Liver (tissue), 9 donors: ENCODE data around the gene IFNLR1. TPM values are rescaled to one million over a fixed set of nuclear protein-coding genes. Genes with fewer than 3 reads are reported as not detected.

ENCODE experiments used
- DNase-seq: peaks from one replicate; pipeline ENCODE4 v3.0.0-alpha.2; 2017; ENCODE audit warnings: low spot score
- H3K27ac ChIP-seq, 2 donors: one replicate each; pipeline ENCODE4 v1.7.0; 2013; ENCODE audit warnings: inconsistent platforms in 2 of 2, low read length in 2 of 2, control low read depth in 1 of 2, low read depth in 1 of 2, mild to moderate bottlenecking in 1 of 2
- H3K27me3 ChIP-seq, 4 donors: one replicate each; pipeline versions ENCODE4 v1.6.1 to v1.7.0; 2013; ENCODE audit warnings: low read length in 3 of 4, inconsistent platforms in 1 of 4, mild to moderate bottlenecking in 1 of 4, moderate library complexity in 1 of 4; ENCODE audit not compliant: control insufficient read depth in 4 of 4, insufficient read depth in 4 of 4
- H3K36me3 ChIP-seq, 4 donors: one replicate each; pipeline versions ENCODE4 v1.6.1 to v1.7.0; 2013; ENCODE audit warnings: low read length in 3 of 4, mild to moderate bottlenecking in 3 of 4, low read depth in 1 of 4, moderate library complexity in 1 of 4; ENCODE audit not compliant: control insufficient read depth in 4 of 4, insufficient read depth in 3 of 4
- H3K4me1 ChIP-seq, 4 donors: one replicate each; pipeline versions ENCODE4 v1.6.1 to v1.7.0; 2013; ENCODE audit warnings: low read length in 3 of 4, mild to moderate bottlenecking in 3 of 4, moderate library complexity in 1 of 4; ENCODE audit not compliant: control insufficient read depth in 4 of 4, insufficient read depth in 4 of 4
- H3K4me3 ChIP-seq, 3 donors: one replicate each; pipeline versions ENCODE4 v1.6.1 to v1.7.0; 2013; ENCODE audit warnings: low read length in 3 of 3, control low read depth in 1 of 3, low read depth in 1 of 3, mild to moderate bottlenecking in 1 of 3
- H3K9ac ChIP-seq, 2 donors: one replicate each; pipeline ENCODE4 v1.7.0; 2013; ENCODE audit warnings: low read length in 2 of 2, mild to moderate bottlenecking in 2 of 2, moderate library complexity in 2 of 2, control low read depth in 1 of 2, low read depth in 1 of 2
- H3K9me3 ChIP-seq, 4 donors: one replicate each; pipeline versions ENCODE4 v1.6.1 to v1.7.0; 2013; ENCODE audit warnings: low read length in 3 of 4; ENCODE audit not compliant: control insufficient read depth in 4 of 4
- EGR1 ChIP-seq, 2 donors: IDR thresholded peaks; 2 replicates each; pipeline ENCODE4 v1.6.1; 2016 to 2018; ENCODE audit warnings: antibody characterized with exemption in 2 of 2, low read depth in 2 of 2
- FOXA1 ChIP-seq: IDR thresholded peaks from 2 replicates; pipeline ENCODE4 v1.6.1; 2016; ENCODE audit warnings: antibody characterized with exemption
- GABPA ChIP-seq, 2 donors: IDR thresholded peaks in 1 of 2; conservative IDR thresholded peaks in 1 of 2; 2 replicates each; pipeline ENCODE4 v1.6.1; 2016; ENCODE audit warnings: antibody characterized with exemption in 2 of 2, mild to moderate bottlenecking in 1 of 2, moderate library complexity in 1 of 2
- HNF4A ChIP-seq, 2 donors: conservative IDR thresholded peaks; 2 replicates each; pipeline ENCODE4 v1.6.1; 2016; ENCODE audit warnings: antibody characterized with exemption in 2 of 2, mild to moderate bottlenecking in 2 of 2
- HNF4G ChIP-seq: IDR thresholded peaks from 2 replicates; pipeline ENCODE4 v1.6.1; 2016; ENCODE audit warnings: antibody characterized with exemption
- NR2F2 ChIP-seq: IDR thresholded peaks from 2 replicates; pipeline ENCODE4 v1.6.1; 2016; ENCODE audit warnings: antibody characterized with exemption
- RAD21 ChIP-seq, 2 donors: IDR thresholded peaks; 2 replicates each; pipeline ENCODE4 v1.6.1; 2016; ENCODE audit warnings: antibody characterized with exemption in 2 of 2, mild to moderate bottlenecking in 2 of 2
- REST ChIP-seq: IDR thresholded peaks from 2 replicates; pipeline ENCODE4 v1.6.1; 2016; ENCODE audit warnings: antibody characterized with exemption, mild to moderate bottlenecking
- SP1 ChIP-seq: IDR thresholded peaks from 2 replicates; pipeline ENCODE4 v1.6.1; 2018; ENCODE audit warnings: antibody characterized with exemption, mild to moderate bottlenecking
- TAF1 ChIP-seq: conservative IDR thresholded peaks from 2 replicates; pipeline ENCODE4 v1.6.1; 2016; ENCODE audit warnings: antibody characterized with exemption, mild to moderate bottlenecking
- YY1 ChIP-seq: IDR thresholded peaks from 2 replicates; pipeline ENCODE4 v1.6.1; 2016; ENCODE audit warnings: antibody characterized with exemption, mild to moderate bottlenecking
- WGBS: extraction: QIAGEN DNeasy Blood & Tissue Kit; methylation state at CpG from one replicate; pipeline ENCODE4 v1.1.7; 2013; 5-methylcytosine and 5-hydroxymethylcytosine counted together
- polyA plus RNA-seq, 2 donors: library from polyadenylated mRNA; stranded (reverse) in 1 of 2; unstranded in 1 of 2; fragments of 200-250 nt in 1 of 2; fragments of >200 nt in 1 of 2; fragmentation: Nextera tagmentation in 1 of 2; extraction: Ambion mirVana in 1 of 2; gene quantifications; one replicate each; pipeline versions ENCODE4 v1.2.1 to v1.2.3, GENCODE V29; 2013 to 2015
- total RNA-seq, 2 donors: library from RNA; depleted of rRNA; stranded (reverse); fragments of >200 nt; gene quantifications; one replicate each; pipeline ENCODE4 v1.2.3, GENCODE V29; 2014
- TF ChIP-seq, protein P1 (sequence below): IDR thresholded peaks from 2 replicates; pipeline ENCODE4 v1.6.1; 2016; ENCODE audit warnings: antibody characterized with exemption
- TF ChIP-seq, protein P2 (sequence below): fragments of 150-350 bp; IDR thresholded peaks from 2 replicates; pipeline ENCODE4 v1.5.1; 2017; ENCODE audit warnings: improper control_type of control experiment, low read depth, low read length; ENCODE audit not compliant: missing input control
- TF ChIP-seq, protein P3 (sequence below): IDR thresholded peaks from 2 replicates; pipeline ENCODE4 v1.6.1; 2016; ENCODE audit warnings: antibody characterized with exemption
- TF ChIP-seq, protein P4 (sequence below): IDR thresholded peaks from 2 replicates; pipeline ENCODE4 v1.6.1; 2016; ENCODE audit warnings: antibody characterized with exemption
- donor health status: healthy.
- donor health status: healthy.
- donor health status: healthy.
- donor health status: healthy.
- donor health status: healthy.

IFNLR1 gene
- total and polyA plus RNA-seq, 4 donors, result 2.2 to 6.4 (median 3.5) TPM

- TF ChIP-seq REST (no peak), SP1 (no peak), HNF4G (no peak), TAF1 (no peak), NR2F2 (no peak)
- TF ChIP-seq, protein P1, sequence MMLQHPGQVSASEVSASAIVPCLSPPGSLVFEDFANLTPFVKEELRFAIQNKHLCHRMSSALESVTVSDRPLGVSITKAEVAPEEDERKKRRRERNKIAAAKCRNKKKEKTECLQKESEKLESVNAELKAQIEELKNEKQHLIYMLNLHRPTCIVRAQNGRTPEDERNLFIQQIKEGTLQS, result no peak
Measured at GRCh38 chr1:24139222-24139489, 47.9 kb downstream of the IFNLR1 start (continued).

- H3K4me3 ChIP-seq, result no peak overlapping the region
- H3K9ac ChIP-seq, result no peak overlapping the region
- no peak for TF ChIP-seq EGR1 (IDR thresholded peaks at IDR 0.05; ENCODE audit: low read depth in 2 of 2)
- TF ChIP-seq HNF4A (conservative IDR thresholded peaks at IDR 0.05), result no peak
- no peak for TF ChIP-seq GABPA (IDR thresholded peaks at IDR 0.05 in 1 of 2, conservative IDR thresholded peaks at IDR 0.05 in 1 of 2)
- TF ChIP-seq RAD21 (IDR thresholded peaks at IDR 0.05), result no peak
- TF ChIP-seq REST, result no peak
- no peak for TF ChIP-seq YY1
- no peak for TF ChIP-seq SP1
- no peak for TF ChIP-seq FOXA1
- TF ChIP-seq HNF4G, result no peak
- TF ChIP-seq, protein P2, sequence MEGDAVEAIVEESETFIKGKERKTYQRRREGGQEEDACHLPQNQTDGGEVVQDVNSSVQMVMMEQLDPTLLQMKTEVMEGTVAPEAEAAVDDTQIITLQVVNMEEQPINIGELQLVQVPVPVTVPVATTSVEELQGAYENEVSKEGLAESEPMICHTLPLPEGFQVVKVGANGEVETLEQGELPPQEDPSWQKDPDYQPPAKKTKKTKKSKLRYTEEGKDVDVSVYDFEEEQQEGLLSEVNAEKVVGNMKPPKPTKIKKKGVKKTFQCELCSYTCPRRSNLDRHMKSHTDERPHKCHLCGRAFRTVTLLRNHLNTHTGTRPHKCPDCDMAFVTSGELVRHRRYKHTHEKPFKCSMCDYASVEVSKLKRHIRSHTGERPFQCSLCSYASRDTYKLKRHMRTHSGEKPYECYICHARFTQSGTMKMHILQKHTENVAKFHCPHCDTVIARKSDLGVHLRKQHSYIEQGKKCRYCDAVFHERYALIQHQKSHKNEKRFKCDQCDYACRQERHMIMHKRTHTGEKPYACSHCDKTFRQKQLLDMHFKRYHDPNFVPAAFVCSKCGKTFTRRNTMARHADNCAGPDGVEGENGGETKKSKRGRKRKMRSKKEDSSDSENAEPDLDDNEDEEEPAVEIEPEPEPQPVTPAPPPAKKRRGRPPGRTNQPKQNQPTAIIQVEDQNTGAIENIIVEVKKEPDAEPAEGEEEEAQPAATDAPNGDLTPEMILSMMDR, result no peak
- TF ChIP-seq, protein P3, sequence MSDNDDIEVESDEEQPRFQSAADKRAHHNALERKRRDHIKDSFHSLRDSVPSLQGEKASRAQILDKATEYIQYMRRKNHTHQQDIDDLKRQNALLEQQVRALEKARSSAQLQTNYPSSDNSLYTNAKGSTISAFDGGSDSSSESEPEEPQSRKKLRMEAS, result no peak
- TF ChIP-seq, protein P4, sequence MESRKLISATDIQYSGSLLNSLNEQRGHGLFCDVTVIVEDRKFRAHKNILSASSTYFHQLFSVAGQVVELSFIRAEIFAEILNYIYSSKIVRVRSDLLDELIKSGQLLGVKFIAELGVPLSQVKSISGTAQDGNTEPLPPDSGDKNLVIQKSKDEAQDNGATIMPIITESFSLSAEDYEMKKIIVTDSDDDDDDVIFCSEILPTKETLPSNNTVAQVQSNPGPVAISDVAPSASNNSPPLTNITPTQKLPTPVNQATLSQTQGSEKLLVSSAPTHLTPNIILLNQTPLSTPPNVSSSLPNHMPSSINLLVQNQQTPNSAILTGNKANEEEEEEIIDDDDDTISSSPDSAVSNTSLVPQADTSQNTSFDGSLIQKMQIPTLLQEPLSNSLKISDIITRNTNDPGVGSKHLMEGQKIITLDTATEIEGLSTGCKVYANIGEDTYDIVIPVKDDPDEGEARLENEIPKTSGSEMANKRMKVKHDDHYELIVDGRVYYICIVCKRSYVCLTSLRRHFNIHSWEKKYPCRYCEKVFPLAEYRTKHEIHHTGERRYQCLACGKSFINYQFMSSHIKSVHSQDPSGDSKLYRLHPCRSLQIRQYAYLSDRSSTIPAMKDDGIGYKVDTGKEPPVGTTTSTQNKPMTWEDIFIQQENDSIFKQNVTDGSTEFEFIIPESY, result no peak
- H3K36me3 ChIP-seq, result peaks cover 0 to 3% (median 0%) of the 10 kb centered on the region in 4 donors
- 83% methylated on average over 13 of the region's 13 CpGs for WGBS
- no peaks in the 10 kb centered on the region for H3K27me3 ChIP-seq
- H3K9me3 ChIP-seq, result no peaks in the 10 kb centered on the region
- no peak for DNase-seq
- no peak overlapping the region for H3K27ac ChIP-seq
- peaks cover 4 to 24% (median 22%) of the 10 kb centered on the region in 4 donors for H3K4me1 ChIP-seq
Measured at GRCh38 chr1:24138476-24139221, 48.4 kb downstream of the IFNLR1 start.
